ENCODE data around the gene RBMS3.

RBMS3 gene

GRCh38 chr3:29899021-29899420, 618.1 kb downstream of the RBMS3 start:
- Histone ChIP-seq H3K4me3 (ENCODE audit: low read length in 2 of 2) (no peak overlapping the region), H3K36me3 (ENCODE audit: control insufficient read depth in 2 of 2, insufficient read depth in 2 of 2, low read length in 2 of 2) (no peaks in the 10 kb centered on the region), H3K9ac (ENCODE audit: low read depth in 1 of 2, low read length in 2 of 2) (no peak overlapping the region), H3K4me1 (ENCODE audit: control insufficient read depth in 2 of 2, insufficient read depth in 2 of 2, low read length in 2 of 2) (no peaks in the 10 kb centered on the region), H3K27ac (ENCODE audit: low read depth in 2 of 2, low read length in 2 of 2) (no peak overlapping the region), H3K27me3 (ENCODE audit: control insufficient read depth in 2 of 2, insufficient read depth in 2 of 2, low read length in 2 of 2) (no peaks in the 10 kb centered on the region), H3K9me3 (ENCODE audit: control insufficient read depth in 2 of 2, low read length in 2 of 2) (no peaks in the 10 kb centered on the region)

- H3K4me1 ChIP-seq (ENCODE audit: control insufficient read depth in 2 of 2, insufficient read depth in 2 of 2, low read length in 2 of 2) = no peaks in the 10 kb centered on the region
- H3K36me3 ChIP-seq (ENCODE audit: control insufficient read depth in 2 of 2, insufficient read depth in 2 of 2, low read length in 2 of 2) = no peaks in the 10 kb centered on the region
- H3K9me3 ChIP-seq (ENCODE audit: control insufficient read depth in 2 of 2, low read length in 2 of 2) = no peaks in the 10 kb centered on the region
- no peak overlapping the region for H3K9ac ChIP-seq (ENCODE audit: low read depth in 1 of 2, low read length in 2 of 2)
- no peak overlapping the region for H3K4me3 ChIP-seq (ENCODE audit: low read length in 2 of 2)
- no peak overlapping the region for H3K27ac ChIP-seq (ENCODE audit: low read depth in 2 of 2, low read length in 2 of 2)
- no peaks in the 10 kb centered on the region for H3K27me3 ChIP-seq (ENCODE audit: control insufficient read depth in 2 of 2, insufficient read depth in 2 of 2, low read length in 2 of 2)
Measured at GRCh38 chr3:29901097-29901496, 620.2 kb downstream of the RBMS3 start.

GRCh38 chr3:29903600-29903999, 622.7 kb downstream of the RBMS3 start:
- Histone ChIP-seq H3K9ac (ENCODE audit: low read depth in 1 of 2, low read length in 2 of 2) (no peak overlapping the region), H3K4me3 (ENCODE audit: low read length in 2 of 2) (no peak overlapping the region), H3K36me3 (ENCODE audit: control insufficient read depth in 2 of 2, insufficient read depth in 2 of 2, low read length in 2 of 2) (no peaks in the 10 kb centered on the region), H3K9me3 (ENCODE audit: control insufficient read depth in 2 of 2, low read length in 2 of 2) (no peaks in the 10 kb centered on the region), H3K27me3 (ENCODE audit: control insufficient read depth in 2 of 2, insufficient read depth in 2 of 2, low read length in 2 of 2) (no peaks in the 10 kb centered on the region), H3K27ac (ENCODE audit: low read depth in 2 of 2, low read length in 2 of 2) (no peak overlapping the region), H3K4me1 (ENCODE audit: control insufficient read depth in 2 of 2, insufficient read depth in 2 of 2, low read length in 2 of 2) (no peaks in the 10 kb centered on the region)

DNA sequence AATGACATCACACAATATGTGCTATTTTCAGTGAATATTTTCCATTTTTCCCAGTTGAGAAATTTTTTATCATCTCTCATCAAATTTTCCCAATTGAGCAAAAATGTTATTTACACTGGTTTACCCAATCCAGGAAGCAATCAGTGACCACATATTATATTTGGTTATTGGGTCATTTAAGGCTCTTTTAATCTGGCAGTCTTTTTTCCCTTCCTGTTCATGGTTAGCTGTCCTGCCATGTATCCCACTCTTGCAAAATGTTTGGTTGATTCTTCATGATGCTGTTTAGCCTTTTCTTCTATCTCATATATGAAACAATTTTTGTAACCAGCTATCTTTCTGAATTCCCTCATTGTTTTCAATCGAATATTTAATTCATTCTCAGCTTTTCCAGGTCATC, 626.0 kb downstream of the RBMS3 start:
- Histone ChIP-seq H3K27me3 (ENCODE audit: control insufficient read depth in 2 of 2, insufficient read depth in 2 of 2, low read length in 2 of 2) (no peaks in the 10 kb centered on the region), H3K9ac (ENCODE audit: low read depth in 1 of 2, low read length in 2 of 2) (no peak overlapping the region), H3K36me3 (ENCODE audit: control insufficient read depth in 2 of 2, insufficient read depth in 2 of 2, low read length in 2 of 2) (no peaks in the 10 kb centered on the region), H3K27ac (ENCODE audit: low read depth in 2 of 2, low read length in 2 of 2) (no peak overlapping the region), H3K9me3 (ENCODE audit: control insufficient read depth in 2 of 2, low read length in 2 of 2) (no peaks in the 10 kb centered on the region), H3K4me1 (ENCODE audit: control insufficient read depth in 2 of 2, insufficient read depth in 2 of 2, low read length in 2 of 2) (no peaks in the 10 kb centered on the region), H3K4me3 (ENCODE audit: low read length in 2 of 2) (no peak overlapping the region)

DNA sequence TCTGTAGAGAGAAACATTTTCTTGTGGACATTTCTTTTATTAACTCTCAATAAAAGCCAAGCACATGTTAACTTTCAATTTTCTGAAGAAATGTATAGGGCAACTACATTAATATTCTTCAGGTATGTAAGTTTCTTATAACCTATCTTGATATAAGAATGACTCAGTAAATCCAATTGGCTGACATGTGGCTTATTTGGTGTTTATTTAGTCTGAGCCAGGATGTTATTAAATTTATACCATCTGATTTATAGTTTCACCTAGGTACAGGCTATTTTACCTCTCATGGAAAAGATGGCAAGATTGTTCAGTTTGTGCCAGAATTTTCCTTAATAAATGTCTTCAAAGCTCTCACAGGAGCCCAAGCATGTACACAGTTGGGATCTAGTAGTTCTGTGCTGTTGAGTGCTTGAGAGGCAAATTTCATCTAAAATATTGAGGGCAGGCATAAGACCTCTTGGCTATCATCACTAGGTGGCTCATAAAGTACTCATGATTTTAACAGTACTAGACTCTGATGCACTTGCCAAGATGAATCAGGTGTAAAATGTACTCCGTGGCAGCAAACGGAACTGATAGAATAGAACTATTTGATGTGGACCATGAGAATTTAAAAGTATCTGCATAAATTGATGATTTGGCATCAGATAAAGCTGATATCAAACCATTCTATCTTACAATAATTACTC, 631.9 kb downstream of the RBMS3 start:
- H3K4me1 ChIP-seq (ENCODE audit: control insufficient read depth in 2 of 2, insufficient read depth in 2 of 2, low read length in 2 of 2) = no peaks in the 10 kb centered on the region
- H3K27ac ChIP-seq (ENCODE audit: low read depth in 2 of 2, low read length in 2 of 2) = no peak overlapping the region
- no peak overlapping the region for H3K9ac ChIP-seq (ENCODE audit: low read depth in 1 of 2, low read length in 2 of 2)
- no peak overlapping the region for H3K4me3 ChIP-seq (ENCODE audit: low read length in 2 of 2)
- H3K9me3 ChIP-seq (ENCODE audit: control insufficient read depth in 2 of 2, low read length in 2 of 2) = no peaks in the 10 kb centered on the region
- H3K36me3 ChIP-seq (ENCODE audit: control insufficient read depth in 2 of 2, insufficient read depth in 2 of 2, low read length in 2 of 2) = no peaks in the 10 kb centered on the region
- no peaks in the 10 kb centered on the region for H3K27me3 ChIP-seq (ENCODE audit: control insufficient read depth in 2 of 2, insufficient read depth in 2 of 2, low read length in 2 of 2)

DNA sequence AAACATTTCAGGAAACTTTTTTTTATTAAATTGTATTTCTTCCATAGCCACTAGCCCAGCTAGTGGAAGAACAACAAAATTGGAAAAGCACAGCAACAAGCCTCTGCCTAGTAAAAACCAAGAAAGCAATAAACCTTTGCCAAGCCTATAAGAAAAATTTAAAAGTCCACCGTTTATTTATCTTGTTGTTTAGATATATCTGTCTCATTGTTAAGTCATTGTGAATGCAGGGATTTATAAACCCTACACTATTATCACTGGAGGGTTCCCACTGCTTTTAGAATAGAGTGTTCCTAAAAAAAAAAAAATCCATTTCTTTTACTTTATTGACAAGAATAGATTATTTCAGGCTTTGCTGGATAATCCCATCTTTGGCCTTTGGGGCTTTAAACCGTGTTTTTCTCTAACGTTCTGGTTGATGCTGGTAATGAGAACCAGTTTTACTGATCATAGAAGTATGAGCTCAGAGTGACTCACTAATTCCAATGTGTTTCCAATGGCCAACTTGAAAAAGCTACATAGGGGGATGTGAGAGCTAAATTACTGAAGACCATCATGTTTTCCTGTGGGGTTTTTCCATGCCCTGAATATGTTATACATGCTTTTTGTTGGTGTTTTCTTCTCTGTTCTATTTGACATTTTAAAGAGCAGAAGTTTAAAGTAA, 634.1 kb downstream of the RBMS3 start:
- Histone ChIP-seq H3K36me3 (ENCODE audit: control insufficient read depth in 2 of 2, insufficient read depth in 2 of 2, low read length in 2 of 2) (no peaks in the 10 kb centered on the region), H3K27me3 (ENCODE audit: control insufficient read depth in 2 of 2, insufficient read depth in 2 of 2, low read length in 2 of 2) (no peaks in the 10 kb centered on the region), H3K27ac (ENCODE audit: low read depth in 2 of 2, low read length in 2 of 2) (no peak overlapping the region), H3K9ac (ENCODE audit: low read depth in 1 of 2, low read length in 2 of 2) (no peak overlapping the region), H3K9me3 (ENCODE audit: control insufficient read depth in 2 of 2, low read length in 2 of 2) (no peaks in the 10 kb centered on the region), H3K4me3 (ENCODE audit: low read length in 2 of 2) (no peak overlapping the region), H3K4me1 (ENCODE audit: control insufficient read depth in 2 of 2, insufficient read depth in 2 of 2, low read length in 2 of 2) (no peaks in the 10 kb centered on the region)

DNA sequence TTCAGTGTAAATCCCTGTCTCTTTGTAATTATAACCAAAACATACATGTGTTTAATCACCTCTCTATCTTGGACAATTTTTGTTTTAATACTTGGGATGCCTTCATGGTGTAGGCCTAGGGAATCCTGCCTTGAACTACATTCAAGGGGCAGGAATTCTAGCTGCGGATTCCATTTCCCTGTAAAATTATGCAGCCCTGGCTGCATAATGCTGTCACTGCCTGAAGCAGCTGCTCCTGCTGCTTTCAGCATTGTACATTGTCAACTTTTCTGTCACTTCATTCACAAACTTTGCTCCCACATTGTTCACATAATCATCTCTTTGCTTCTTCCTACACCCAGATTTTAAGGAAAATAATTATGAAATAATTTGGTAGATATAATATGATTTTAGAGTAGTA, 638.7 kb downstream of the RBMS3 start:
- no peaks in the 10 kb centered on the region for H3K36me3 ChIP-seq (ENCODE audit: control insufficient read depth in 2 of 2, insufficient read depth in 2 of 2, low read length in 2 of 2)
- no peak overlapping the region for H3K4me3 ChIP-seq (ENCODE audit: low read length in 2 of 2)
- H3K27ac ChIP-seq (ENCODE audit: low read depth in 2 of 2, low read length in 2 of 2) = no peak overlapping the region

DNA sequence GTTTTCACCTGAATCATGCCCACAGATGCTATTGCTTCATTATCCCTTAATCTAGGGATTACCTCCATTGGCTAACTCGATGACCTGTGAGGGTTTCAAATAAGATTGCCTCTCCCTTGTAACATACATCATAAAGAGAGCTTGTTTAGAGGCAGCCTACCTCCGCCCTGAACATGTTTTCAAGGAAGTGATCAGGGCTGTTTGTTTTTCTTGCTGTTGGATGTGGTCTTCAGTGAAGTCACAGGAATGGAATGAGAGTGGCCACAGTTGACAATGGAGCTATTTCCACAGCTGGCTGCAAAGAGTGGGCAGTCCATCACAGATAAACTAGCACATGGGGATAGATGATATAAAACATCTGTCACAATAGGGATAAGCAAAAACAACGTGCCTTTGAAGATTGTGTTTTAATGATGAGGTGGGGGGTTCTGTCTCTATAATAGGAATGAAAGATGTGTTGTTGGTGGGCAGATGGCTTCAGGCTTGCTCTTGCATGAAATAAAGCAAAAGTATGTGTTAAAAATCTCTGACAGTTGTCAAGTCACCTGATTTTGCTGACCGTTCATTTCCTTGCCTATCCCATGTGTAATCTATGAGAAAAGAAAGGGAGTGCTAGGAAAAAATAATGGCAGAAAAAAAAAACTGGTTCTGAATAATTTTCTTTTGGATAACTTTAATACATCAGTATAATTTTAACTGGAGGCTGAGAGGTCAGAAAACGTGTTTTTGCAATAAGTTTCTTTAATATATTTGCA, 642.3 kb downstream of the RBMS3 start:
- Histone ChIP-seq H3K27ac (ENCODE audit: low read depth in 2 of 2, low read length in 2 of 2) (no peak overlapping the region), H3K9me3 (ENCODE audit: control insufficient read depth in 2 of 2, low read length in 2 of 2) (no peaks in the 10 kb centered on the region), H3K9ac (ENCODE audit: low read depth in 1 of 2, low read length in 2 of 2) (no peak overlapping the region), H3K4me1 (ENCODE audit: control insufficient read depth in 2 of 2, insufficient read depth in 2 of 2, low read length in 2 of 2) (no peaks in the 10 kb centered on the region), H3K36me3 (ENCODE audit: control insufficient read depth in 2 of 2, insufficient read depth in 2 of 2, low read length in 2 of 2) (no peaks in the 10 kb centered on the region), H3K4me3 (ENCODE audit: low read length in 2 of 2) (no peak overlapping the region), H3K27me3 (ENCODE audit: control insufficient read depth in 2 of 2, insufficient read depth in 2 of 2, low read length in 2 of 2) (no peaks in the 10 kb centered on the region)

More for the DNA sequence above, 638.7 kb downstream of the RBMS3 start:
- Histone ChIP-seq H3K27me3 (ENCODE audit: control insufficient read depth in 2 of 2, insufficient read depth in 2 of 2, low read length in 2 of 2) (no peaks in the 10 kb centered on the region), H3K9me3 (ENCODE audit: control insufficient read depth in 2 of 2, low read length in 2 of 2) (no peaks in the 10 kb centered on the region), H3K4me1 (ENCODE audit: control insufficient read depth in 2 of 2, insufficient read depth in 2 of 2, low read length in 2 of 2) (no peaks in the 10 kb centered on the region), H3K9ac (ENCODE audit: low read depth in 1 of 2, low read length in 2 of 2) (no peak overlapping the region)

DNA sequence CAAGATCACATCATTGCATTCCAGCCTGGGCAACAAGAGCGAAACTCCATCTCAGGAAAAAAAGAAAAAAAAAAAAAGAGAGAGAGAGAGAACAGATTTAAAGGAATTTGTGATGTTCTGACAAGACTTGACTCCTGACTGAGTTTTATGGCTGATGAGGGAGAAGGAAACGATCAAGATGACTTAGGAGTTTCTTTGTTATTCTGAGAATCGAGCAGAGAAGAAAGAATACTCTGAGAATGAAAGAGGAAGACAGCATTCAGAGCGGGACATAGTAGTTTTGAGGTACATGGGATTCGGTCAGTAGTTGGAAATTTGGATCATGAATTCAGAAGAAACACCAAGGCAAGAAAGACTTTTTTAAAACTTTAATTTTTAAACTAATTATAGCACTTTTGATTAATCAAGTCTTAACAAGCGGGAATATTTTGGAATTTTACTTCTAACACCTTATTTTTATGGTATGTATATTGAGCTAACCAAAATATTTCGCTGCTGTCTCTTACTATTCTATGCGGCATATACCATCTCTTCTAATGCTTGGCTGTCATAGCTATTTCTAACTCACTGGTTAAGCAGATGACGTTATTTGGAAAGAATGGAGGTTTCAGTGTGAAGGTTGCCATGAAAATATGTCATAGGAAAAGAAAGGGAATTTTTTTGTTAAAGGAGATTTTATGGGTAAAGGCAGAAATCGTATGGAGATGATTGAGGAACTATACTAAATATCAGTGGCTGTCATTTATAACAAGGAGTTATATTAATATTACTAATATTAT, 644.1 kb downstream of the RBMS3 start:
- Histone ChIP-seq H3K9me3 (ENCODE audit: control insufficient read depth in 2 of 2, low read length in 2 of 2) (no peaks in the 10 kb centered on the region), H3K4me3 (ENCODE audit: low read length in 2 of 2) (no peak overlapping the region), H3K36me3 (ENCODE audit: control insufficient read depth in 2 of 2, insufficient read depth in 2 of 2, low read length in 2 of 2) (no peaks in the 10 kb centered on the region), H3K9ac (ENCODE audit: low read depth in 1 of 2, low read length in 2 of 2) (no peak overlapping the region), H3K27me3 (ENCODE audit: control insufficient read depth in 2 of 2, insufficient read depth in 2 of 2, low read length in 2 of 2) (no peaks in the 10 kb centered on the region), H3K4me1 (ENCODE audit: control insufficient read depth in 2 of 2, insufficient read depth in 2 of 2, low read length in 2 of 2) (no peaks in the 10 kb centered on the region), H3K27ac (ENCODE audit: low read depth in 2 of 2, low read length in 2 of 2) (no peak overlapping the region)

DNA sequence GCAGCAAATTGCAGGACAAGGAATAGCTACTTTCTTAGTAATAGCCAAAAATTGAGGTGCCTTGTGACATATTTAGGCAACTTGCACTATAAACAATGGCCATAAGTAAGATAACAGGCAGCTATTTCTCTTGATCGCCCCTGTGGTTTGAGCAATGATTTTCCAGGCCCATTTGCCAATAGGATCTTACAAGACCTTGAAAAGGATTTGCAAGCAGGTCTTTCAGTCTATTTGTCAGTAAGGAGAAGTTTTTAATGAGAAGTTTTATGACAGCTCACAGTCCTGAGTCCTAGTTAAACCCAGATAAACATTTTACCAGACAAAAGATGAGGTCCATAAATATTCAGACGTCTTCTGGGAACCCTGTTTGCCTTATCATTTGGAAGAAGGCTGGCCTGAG, 645.5 kb downstream of the RBMS3 start:
- H3K4me1 ChIP-seq (ENCODE audit: control insufficient read depth in 2 of 2, insufficient read depth in 2 of 2, low read length in 2 of 2) = no peaks in the 10 kb centered on the region
- H3K27ac ChIP-seq (ENCODE audit: low read depth in 2 of 2, low read length in 2 of 2) = no peak overlapping the region
- no peak overlapping the region for H3K4me3 ChIP-seq (ENCODE audit: low read length in 2 of 2)
- no peaks in the 10 kb centered on the region for H3K9me3 ChIP-seq (ENCODE audit: control insufficient read depth in 2 of 2, low read length in 2 of 2)
- no peak overlapping the region for H3K9ac ChIP-seq (ENCODE audit: low read depth in 1 of 2, low read length in 2 of 2)
- no peaks in the 10 kb centered on the region for H3K36me3 ChIP-seq (ENCODE audit: control insufficient read depth in 2 of 2, insufficient read depth in 2 of 2, low read length in 2 of 2)
- no peaks in the 10 kb centered on the region for H3K27me3 ChIP-seq (ENCODE audit: control insufficient read depth in 2 of 2, insufficient read depth in 2 of 2, low read length in 2 of 2)
